Muscle layer of duodenum (tissue), 2 donors: ENCODE measurements around the gene TEX264.

ENCODE experiments used
- H3K27ac ChIP-seq: one replicate; pipeline ENCODE4 v1.7.0; 2013; ENCODE audit warnings: mild to moderate bottlenecking, low read length
- H3K27me3 ChIP-seq: one replicate; pipeline ENCODE4 v1.7.0; 2013; ENCODE audit warnings: low read depth, mild to moderate bottlenecking, control low read depth, low read length
- H3K36me3 ChIP-seq, 2 donors: one replicate each; pipeline ENCODE4 v1.7.0; 2013; ENCODE audit warnings: low read length in 2 of 2, control low read depth in 1 of 2, mild to moderate bottlenecking in 1 of 2; ENCODE audit not compliant: insufficient read depth in 2 of 2, control insufficient read depth in 1 of 2
- H3K4me1 ChIP-seq, 2 donors: one replicate each; pipeline ENCODE4 v1.7.0; 2013; ENCODE audit warnings: low read length in 2 of 2, mild to moderate bottlenecking in 2 of 2, control low read depth in 1 of 2, moderate library complexity in 1 of 2; ENCODE audit not compliant: insufficient read depth in 2 of 2, control insufficient read depth in 1 of 2
- H3K4me3 ChIP-seq, 2 donors: one replicate each; pipeline ENCODE4 v1.7.0; 2013; ENCODE audit warnings: low read length in 2 of 2, low read depth in 1 of 2, mild to moderate bottlenecking in 1 of 2
- H3K9me3 ChIP-seq, 2 donors: one replicate each; pipeline ENCODE4 v1.7.0; 2013; ENCODE audit warnings: low read length in 2 of 2, control low read depth in 1 of 2, mild to moderate bottlenecking in 1 of 2; ENCODE audit not compliant: control insufficient read depth in 1 of 2
- donor health status: healthy.

Gene TEX264

DNA sequence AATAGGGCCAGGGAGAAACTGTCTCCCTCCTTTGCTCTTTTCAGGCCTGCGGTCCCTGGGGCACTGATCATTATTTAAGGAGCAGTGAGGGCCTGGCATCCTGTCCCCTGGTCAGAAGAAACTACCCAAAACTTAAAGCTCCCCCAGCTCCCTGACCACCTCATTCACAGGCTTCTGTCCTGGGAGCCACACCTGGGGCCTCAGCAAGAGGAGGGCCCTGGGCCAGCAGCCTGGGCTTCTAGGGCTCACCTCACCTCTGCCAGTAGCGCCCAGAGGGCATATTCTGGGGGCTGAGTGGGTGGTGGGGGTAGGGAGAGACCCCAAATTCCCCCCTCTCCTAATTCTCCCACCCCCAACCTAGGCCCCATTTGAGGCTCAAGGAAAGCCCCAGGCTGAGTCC is 31.1 kb downstream of the TEX264 start:
- Histone ChIP-seq H3K27ac (no peak overlapping the region), H3K9me3 (no peaks in the 10 kb centered on the region), H3K4me3 (no peak overlapping the region), H3K27me3 (no peaks in the 10 kb centered on the region), H3K36me3 (peaks cover 18 to 73% of the 10 kb centered on the region in 2 donors), H3K4me1 (peaks cover 0 to 3% of the 10 kb centered on the region in 2 donors)

DNA sequence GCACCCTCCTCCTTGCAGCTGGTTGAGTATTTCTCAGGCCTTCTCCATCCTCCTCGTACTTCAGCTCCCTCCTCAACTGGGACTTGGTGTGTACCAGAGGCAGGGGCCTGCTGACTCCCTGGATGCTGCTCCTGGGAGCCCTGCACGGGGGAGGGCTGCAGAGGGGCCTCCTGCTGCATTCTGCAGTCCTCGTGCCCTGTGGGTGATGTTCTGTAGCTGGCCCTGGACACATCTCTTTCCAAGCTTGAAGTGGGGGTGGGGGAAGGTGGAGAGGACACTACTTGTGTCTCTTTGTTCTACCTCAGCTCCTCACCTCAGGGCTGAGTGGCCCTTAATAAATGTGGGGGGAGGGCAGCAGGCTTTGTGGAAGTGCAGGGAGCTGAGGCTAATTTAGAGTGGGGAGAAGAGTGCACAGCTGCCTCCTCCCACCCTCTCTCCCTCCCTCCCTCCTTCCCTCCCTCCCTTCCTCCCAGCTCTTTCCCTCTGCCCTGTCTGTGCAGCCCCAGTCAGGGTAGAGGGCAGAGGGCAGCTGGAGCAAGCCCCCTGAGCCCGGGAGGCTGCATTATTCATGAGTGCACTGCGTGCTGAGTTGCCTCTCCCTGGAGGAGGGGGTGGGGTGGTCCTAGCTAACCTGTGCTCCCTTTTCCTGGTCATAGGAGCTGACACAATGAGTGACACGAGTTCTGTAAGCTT is 32.2 kb downstream of the TEX264 start:
- H3K36me3 ChIP-seq = peaks cover 18 to 63% of the 10 kb centered on the region in 2 donors
- H3K4me3 ChIP-seq = no peak overlapping the region
- no peaks in the 10 kb centered on the region for H3K27me3 ChIP-seq
- no peaks in the 10 kb centered on the region for H3K9me3 ChIP-seq
- peaks cover 0 to 8% of the 10 kb centered on the region in 2 donors for H3K4me1 ChIP-seq
- no peak overlapping the region for H3K27ac ChIP-seq

DNA sequence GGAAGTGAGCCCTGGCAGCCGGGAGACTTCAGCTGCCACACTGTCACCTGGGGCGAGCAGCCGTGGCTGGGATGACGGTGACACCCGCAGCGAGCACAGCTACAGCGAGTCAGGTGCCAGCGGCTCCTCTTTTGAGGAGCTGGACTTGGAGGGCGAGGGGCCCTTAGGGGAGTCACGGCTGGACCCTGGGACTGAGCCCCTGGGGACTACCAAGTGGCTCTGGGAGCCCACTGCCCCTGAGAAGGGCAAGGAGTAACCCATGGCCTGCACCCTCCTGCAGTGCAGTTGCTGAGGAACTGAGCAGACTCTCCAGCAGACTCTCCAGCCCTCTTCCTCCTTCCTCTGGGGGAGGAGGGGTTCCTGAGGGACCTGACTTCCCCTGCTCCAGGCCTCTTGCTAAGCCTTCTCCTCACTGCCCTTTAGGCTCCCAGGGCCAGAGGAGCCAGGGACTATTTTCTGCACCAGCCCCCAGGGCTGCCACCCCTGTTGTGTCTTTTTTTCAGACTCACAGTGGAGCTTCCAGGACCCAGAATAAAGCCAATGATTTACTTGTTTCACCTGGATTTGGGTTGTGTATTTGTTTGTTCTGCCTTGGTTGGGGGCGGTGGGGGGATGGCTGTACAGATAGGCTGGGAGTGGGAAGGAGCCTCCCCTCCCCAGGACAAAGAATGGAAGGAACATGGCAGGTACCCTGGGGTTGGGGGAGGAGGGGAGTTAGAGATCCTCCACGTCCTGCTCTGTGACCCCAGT is 32.9 kb downstream of the TEX264 start:
- H3K27ac ChIP-seq = no peak overlapping the region
- H3K9me3 ChIP-seq = no peaks in the 10 kb centered on the region
- peaks cover 14 to 58% of the 10 kb centered on the region in 2 donors for H3K36me3 ChIP-seq
- H3K27me3 ChIP-seq = no peaks in the 10 kb centered on the region
- H3K4me1 ChIP-seq = peaks cover 0 to 8% of the 10 kb centered on the region in 2 donors
- no peak overlapping the region for H3K4me3 ChIP-seq

DNA sequence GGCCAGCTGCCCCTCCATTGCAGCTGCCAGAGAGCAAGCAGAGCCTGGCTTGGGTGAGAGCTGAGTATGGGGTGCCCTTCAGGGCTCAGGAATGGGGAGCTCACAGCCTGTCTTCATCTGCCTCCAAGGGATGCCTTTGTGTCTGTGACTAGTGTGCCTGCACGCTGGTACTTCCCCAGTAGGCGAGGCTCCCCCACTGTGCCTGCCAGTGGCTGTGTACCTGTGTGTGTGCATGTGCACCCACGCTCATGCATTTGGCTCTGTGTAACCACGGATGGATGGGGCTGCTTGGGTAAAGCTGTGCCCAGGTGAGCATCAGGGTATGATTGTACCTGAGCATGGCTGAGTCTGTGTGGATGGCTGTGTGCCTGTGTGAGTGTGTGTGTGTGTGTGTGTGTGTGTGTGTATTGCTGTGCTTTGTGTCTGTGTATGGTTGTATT is 33.5 kb downstream of the TEX264 start:
- Histone ChIP-seq H3K9me3 (no peaks in the 10 kb centered on the region), H3K36me3 (peaks cover 13 to 52% of the 10 kb centered on the region in 2 donors), H3K27me3 (no peaks in the 10 kb centered on the region), H3K4me3 (no peak overlapping the region), H3K27ac (no peak overlapping the region), H3K4me1 (peaks cover 0 to 8% of the 10 kb centered on the region in 2 donors)

DNA sequence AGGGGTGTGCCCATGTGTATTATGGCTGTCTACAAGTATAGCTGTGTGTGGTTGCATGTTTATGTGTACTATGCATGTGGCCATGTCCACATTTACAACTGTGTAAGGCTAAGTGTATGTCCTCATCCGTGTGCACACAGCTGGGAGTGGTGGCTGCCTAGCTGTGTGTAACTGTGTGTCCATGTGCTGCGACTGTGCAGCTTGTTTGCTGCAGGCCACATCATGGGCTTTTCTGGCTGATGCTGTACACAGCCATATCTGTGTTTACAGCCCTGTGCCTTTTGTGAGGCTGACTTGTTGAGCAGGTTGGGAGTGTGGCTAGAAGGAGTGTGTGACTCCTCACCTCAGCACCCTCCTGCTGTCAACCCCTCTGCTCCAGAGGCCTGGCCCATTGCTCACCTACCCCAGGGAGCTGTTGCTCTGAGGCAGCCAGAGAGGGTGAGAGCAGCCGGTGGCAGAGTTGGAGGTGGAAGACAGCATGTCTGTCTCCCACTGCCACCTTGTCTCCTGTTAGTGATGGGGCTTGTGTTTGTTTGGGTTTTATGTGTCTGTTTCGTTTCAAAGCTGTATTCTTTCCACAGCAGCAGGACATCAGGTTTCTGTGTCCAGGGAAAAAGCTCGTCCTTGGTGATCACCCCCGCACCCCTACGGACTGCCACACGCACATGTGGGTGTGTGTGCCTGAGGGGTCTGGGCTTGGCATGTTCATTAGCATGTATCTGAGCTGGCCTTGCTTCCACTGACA is 34.4 kb downstream of the TEX264 start:
- Histone ChIP-seq H3K27me3 (no peaks in the 10 kb centered on the region), H3K9me3 (no peaks in the 10 kb centered on the region), H3K36me3 (peaks cover 4 to 43% of the 10 kb centered on the region in 2 donors), H3K4me1 (peaks cover 0 to 8% of the 10 kb centered on the region in 2 donors), H3K27ac (no peak overlapping the region), H3K4me3 (no peak overlapping the region)

DNA sequence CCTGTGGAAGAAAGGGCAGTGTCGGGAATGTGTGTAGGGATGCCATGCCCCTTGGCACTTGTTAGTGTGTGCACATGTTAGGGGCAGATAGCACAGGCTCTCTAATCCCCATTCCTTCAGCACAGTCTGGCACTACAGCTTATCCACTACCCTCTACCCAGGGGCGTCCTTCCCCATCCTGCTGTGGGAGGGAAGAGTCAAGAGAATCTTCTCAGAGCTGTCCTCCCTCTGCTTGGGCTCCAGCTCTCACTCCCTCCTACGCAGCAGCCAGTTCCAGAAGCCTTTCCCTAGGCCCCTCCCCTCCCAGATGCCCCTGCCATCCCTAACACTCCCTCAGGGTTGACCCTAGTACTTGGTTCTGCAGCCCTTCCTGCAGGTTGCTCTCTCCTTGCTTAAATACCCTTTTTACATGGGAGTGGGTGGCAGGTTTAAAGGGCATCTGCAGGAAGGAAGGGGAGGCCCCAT is 35.0 kb downstream of the TEX264 start:
- H3K36me3 ChIP-seq = peaks cover 3 to 39% of the 10 kb centered on the region in 2 donors
- peaks cover 0 to 8% of the 10 kb centered on the region in 2 donors for H3K4me1 ChIP-seq
- no peaks in the 10 kb centered on the region for H3K27me3 ChIP-seq
- no peak overlapping the region for H3K4me3 ChIP-seq
- no peak overlapping the region for H3K27ac ChIP-seq
- no peaks in the 10 kb centered on the region for H3K9me3 ChIP-seq

DNA sequence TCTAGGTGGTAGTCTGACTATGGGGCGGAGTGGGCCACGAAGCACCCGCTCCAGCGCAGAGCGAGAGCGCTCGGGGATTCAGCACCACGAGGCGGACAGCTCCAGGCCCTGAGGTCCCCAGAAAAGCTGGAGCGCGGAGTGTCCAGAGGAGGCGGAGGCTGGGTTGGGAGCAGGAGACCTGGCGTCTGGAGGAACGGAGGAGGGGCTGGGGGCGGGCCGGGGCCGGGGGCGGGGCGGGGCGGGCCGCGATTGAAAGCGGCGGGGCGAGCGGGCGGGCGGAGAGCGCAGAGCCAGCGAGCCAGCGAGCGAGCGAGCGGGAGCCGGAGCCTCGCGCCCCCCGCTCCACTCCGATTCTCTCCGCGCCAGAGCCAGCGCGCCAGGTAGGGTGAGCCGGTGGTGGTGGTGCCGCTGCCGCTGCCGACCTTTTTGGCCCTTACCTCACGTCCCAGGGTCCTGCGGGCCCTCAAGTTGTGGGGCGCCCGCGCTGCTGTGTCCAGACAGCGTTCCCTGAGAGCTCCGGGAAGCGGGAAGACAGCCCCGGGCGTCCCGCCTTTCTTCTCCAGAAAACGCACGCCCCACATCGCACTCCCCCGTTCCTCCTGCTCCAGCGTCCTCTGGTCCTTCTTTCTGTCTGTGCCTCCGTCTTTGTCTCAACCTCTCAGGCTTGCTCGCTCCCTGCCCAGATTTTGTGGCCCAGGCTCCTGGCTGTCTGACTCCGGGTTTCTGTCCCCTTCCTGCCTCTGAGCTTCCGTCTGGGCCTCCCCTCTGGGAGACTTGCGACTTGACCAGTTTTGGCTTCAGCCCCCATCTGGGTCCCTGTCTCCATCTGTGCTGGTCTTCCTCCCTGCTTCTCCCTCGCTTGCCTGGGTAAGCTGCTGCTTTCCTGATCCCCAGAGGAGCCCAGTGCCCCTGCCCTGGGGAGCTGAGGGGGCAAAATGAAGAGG is 36.0 kb downstream of the TEX264 start, which contains the start of gene GRM2:
TSS of gene GRM2 (plus strand) at position 281 of the 944 bp plus-strand sequence. CDS start 1,916 bp downstream, outside the sequence.
- peaks cover 0 to 8% of the 10 kb centered on the region in 2 donors for H3K4me1 ChIP-seq
- H3K27me3 ChIP-seq = no peaks in the 10 kb centered on the region
- no peaks in the 10 kb centered on the region for H3K9me3 ChIP-seq
- peaks cover 3 to 35% of the 10 kb centered on the region in 2 donors for H3K36me3 ChIP-seq
- H3K4me3 ChIP-seq = peak within 1 kb of the TSS in 1 of 2 donors; percentile 47
- no peak within 1 kb of the TSS for H3K27ac ChIP-seq

DNA sequence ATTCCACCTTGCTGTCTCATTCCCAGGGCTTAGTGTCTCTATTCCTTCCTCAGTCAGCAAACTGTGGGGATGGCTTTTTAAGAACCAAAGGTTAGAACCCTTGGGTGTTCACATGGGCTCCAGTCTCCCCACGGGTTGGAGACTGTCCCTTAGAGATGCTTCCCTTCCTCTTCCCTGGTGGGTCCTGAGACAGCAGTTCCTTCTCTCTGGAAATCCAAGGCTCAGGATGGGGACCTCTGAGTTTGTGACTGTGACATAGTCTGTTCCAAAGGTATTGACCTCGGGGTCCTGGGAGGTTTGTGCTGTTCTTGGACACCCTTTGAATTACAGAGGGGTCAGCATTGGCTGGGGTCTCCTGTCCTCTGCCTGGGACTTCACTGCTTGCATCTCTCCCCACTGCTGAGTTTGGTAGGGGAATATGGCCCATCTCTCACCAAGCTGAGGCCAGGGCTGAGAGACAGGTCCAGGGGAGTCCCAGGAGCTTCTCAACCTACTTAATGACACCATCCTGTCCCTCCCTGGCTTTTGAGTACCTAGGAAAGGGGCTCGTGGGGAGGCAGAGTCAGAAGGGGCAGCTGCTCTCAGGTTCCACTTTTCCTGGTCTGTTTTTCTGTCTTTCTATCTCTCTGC is 37.3 kb downstream of the TEX264 start:
- Histone ChIP-seq H3K4me3 (no peak overlapping the region), H3K27me3 (no peaks in the 10 kb centered on the region), H3K36me3 (peaks cover 3 to 23% of the 10 kb centered on the region in 2 donors), H3K27ac (no peak overlapping the region), H3K4me1 (peaks cover 0 to 8% of the 10 kb centered on the region in 2 donors), H3K9me3 (no peaks in the 10 kb centered on the region)

DNA sequence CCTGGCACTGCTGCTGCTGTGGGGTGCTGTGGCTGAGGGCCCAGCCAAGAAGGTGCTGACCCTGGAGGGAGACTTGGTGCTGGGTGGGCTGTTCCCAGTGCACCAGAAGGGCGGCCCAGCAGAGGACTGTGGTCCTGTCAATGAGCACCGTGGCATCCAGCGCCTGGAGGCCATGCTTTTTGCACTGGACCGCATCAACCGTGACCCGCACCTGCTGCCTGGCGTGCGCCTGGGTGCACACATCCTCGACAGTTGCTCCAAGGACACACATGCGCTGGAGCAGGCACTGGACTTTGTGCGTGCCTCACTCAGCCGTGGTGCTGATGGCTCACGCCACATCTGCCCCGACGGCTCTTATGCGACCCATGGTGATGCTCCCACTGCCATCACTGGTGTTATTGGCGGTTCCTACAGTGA is 38.0 kb downstream of the TEX264 start:
- Histone ChIP-seq H3K4me1 (peaks cover 0 to 8% of the 10 kb centered on the region in 2 donors), H3K27ac (no peak overlapping the region), H3K4me3 (no peak overlapping the region), H3K27me3 (no peaks in the 10 kb centered on the region), H3K9me3 (no peaks in the 10 kb centered on the region), H3K36me3 (peaks cover 3 to 16% of the 10 kb centered on the region in 2 donors)

DNA sequence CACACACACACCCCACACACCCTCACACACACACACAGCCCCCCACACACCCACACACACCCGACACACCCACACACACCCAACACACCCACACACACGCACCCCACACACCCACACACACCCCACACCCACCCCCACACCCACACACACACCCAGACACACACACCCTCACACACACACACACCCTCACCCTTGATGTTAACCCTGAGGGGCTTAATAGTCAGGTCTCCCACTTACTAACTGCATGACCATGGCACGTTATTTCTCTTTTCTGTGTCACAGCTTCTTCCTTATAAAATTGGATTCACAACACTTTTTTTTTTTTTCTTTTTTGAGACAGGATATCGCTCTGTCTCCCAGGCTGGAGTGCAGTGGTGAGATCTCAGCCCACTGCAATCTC is 38.6 kb downstream of the TEX264 start:
- Histone ChIP-seq H3K4me3 (no peak overlapping the region), H3K27ac (no peak overlapping the region), H3K4me1 (peaks cover 0 to 8% of the 10 kb centered on the region in 2 donors), H3K27me3 (no peaks in the 10 kb centered on the region), H3K9me3 (no peaks in the 10 kb centered on the region), H3K36me3 (peaks cover 3 to 9% of the 10 kb centered on the region in 2 donors)
